Measurements from ENCODE around the gene SECISBP2. TPM values are rescaled to one million over a fixed set of nuclear protein-coding genes. Genes with fewer than 3 reads are reported as not detected.
A peak's percentile ranks its signal among the peaks of the same experiment; 100 is the strongest.

SECISBP2 gene
- total and polyA plus RNA-seq, 4 donors, result 26.6 to 112 (median 43.0) TPM

DNA sequence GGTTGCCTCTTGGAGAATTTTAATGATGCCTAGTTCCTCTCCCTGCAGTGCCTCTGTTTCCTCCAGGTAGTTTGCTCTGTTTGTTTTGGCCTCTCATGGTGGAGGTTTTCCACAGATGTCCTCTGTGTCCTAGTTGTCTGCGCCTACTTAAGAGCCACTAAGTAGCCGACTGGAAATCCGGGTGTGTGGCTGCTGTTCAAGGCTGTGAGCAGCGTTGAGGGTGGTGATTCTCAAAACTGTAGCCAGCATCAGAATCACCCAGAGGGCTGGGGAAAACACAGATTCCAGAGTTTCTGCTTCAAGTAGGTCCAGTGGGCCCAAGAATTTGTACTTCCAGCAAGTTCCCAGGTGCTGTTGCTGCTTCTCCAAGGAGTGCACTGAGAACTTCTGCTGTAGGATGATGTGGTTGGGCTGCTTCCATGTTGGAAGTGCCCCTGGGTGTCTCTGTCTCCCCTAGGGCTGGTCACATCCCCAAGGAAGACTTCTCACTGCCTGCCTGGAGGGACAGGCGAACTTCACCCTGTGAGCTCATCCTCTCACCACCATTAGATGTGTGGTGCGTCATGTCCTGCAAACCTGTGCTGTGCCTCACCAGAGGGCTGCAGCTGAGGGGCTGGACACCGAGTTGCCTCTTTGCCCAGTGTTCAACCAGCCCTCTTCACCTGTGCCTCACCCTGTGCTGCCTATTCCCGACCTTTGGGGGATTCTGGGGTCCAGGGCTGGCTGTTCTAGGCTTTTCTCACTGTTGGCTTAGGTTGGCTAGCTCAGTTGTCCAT lies 34.8 kb downstream of the SECISBP2 start:
- no peak for DNase-seq
- Histone ChIP-seq H3K4me3 (no peak overlapping the region), H3K27ac (ENCODE audit: low read depth in 1 of 2, low read length in 1 of 2) (no peak overlapping the region), H3K27me3 (ENCODE audit: control insufficient read depth in 3 of 3, insufficient read depth in 3 of 3, low read length in 2 of 3) (no peaks in the 10 kb centered on the region), H3K4me1 (ENCODE audit: control insufficient read depth in 5 of 5, insufficient read depth in 5 of 5, low read length in 5 of 5) (peaks cover 0 to 3% (median 0%) of the 10 kb centered on the region in 5 donors), H3K9me3 (ENCODE audit: control insufficient read depth in 4 of 4, insufficient read depth in 3 of 4, low read length in 3 of 4) (no peaks in the 10 kb centered on the region), H3K36me3 (ENCODE audit: control insufficient read depth in 4 of 4, insufficient read depth in 4 of 4, low read length in 4 of 4) (peaks cover 37 to 77% (median 70%) of the 10 kb centered on the region in 4 donors), H3K9ac (ENCODE audit: insufficient read depth in 1 of 2, low read length in 2 of 2) (no peak overlapping the region)
- TF ChIP-seq, protein P1, sequence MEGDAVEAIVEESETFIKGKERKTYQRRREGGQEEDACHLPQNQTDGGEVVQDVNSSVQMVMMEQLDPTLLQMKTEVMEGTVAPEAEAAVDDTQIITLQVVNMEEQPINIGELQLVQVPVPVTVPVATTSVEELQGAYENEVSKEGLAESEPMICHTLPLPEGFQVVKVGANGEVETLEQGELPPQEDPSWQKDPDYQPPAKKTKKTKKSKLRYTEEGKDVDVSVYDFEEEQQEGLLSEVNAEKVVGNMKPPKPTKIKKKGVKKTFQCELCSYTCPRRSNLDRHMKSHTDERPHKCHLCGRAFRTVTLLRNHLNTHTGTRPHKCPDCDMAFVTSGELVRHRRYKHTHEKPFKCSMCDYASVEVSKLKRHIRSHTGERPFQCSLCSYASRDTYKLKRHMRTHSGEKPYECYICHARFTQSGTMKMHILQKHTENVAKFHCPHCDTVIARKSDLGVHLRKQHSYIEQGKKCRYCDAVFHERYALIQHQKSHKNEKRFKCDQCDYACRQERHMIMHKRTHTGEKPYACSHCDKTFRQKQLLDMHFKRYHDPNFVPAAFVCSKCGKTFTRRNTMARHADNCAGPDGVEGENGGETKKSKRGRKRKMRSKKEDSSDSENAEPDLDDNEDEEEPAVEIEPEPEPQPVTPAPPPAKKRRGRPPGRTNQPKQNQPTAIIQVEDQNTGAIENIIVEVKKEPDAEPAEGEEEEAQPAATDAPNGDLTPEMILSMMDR (IDR thresholded peaks at IDR 0.05; ENCODE audit: control extremely low read depth, extremely low read depth), result no peak
- 88 to 93% methylated on average over 8 of the region's 8 CpGs for WGBS, 2 donors
- no peak for ATAC-seq (ENCODE audit: insufficient read depth, low FRiP score)

DNA sequence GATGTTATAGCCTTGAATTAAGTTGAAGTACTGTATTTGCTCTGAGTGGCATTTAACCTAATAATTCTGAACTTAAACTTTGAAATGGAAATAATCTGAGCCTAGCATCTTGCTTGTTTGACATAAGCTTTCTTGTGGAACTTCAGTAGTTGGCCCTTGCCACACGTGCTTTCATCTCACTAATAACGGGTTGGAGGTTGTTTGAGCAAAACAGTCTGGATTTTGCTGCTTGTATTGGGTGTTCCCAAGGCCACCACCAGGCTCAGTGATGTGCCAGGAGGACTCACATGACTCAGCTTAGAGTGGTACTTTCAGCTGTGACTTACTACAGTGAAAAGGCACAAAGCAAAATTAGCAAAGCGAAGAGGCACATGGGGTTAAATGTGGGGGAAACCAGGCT lies 35.7 kb downstream of the SECISBP2 start:
- TF ChIP-seq, protein P1 (IDR thresholded peaks at IDR 0.05; ENCODE audit: control extremely low read depth, extremely low read depth), result no peak
- H3K36me3 ChIP-seq (ENCODE audit: control insufficient read depth in 4 of 4, insufficient read depth in 4 of 4, low read length in 4 of 4), result peaks cover 33 to 76% (median 69%) of the 10 kb centered on the region in 4 donors

DNA sequence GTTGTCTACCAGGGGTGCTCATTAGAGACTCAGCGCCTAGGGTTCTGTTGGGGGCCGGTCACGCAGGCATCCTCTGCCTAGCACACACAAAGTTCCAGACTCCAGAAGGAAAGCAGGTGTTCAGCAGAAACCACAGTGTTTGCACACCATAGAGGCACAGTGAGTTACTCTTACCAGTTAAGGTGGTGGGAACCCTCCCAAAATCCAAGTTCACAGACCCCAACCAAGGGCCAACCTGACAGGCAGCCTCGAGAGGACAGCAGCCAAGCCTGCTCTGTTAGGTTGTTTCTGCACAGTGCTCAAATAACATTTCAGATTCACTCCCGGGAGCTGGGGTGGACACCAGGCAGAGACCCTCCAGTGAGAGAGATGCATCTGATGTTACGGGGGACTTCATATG lies 36.2 kb downstream of the SECISBP2 start:
- H3K4me1 ChIP-seq (ENCODE audit: control insufficient read depth in 5 of 5, insufficient read depth in 5 of 5, low read length in 5 of 5), result peaks cover 0 to 3% (median 0%) of the 10 kb centered on the region in 5 donors
- TF ChIP-seq, protein P1 (IDR thresholded peaks at IDR 0.05; ENCODE audit: control extremely low read depth, extremely low read depth), result no peak
- H3K36me3 ChIP-seq (ENCODE audit: control insufficient read depth in 4 of 4, insufficient read depth in 4 of 4, low read length in 4 of 4), result peaks cover 35 to 75% (median 69%) of the 10 kb centered on the region in 4 donors

More for the DNA sequence above, 35.7 kb downstream of the SECISBP2 start:
- H3K9me3 ChIP-seq (ENCODE audit: control insufficient read depth in 4 of 4, insufficient read depth in 3 of 4, low read length in 3 of 4), result no peaks in the 10 kb centered on the region
- peaks cover 0 to 3% (median 0%) of the 10 kb centered on the region in 5 donors for H3K4me1 ChIP-seq (ENCODE audit: control insufficient read depth in 5 of 5, insufficient read depth in 5 of 5, low read length in 5 of 5)
- no peak overlapping the region for H3K9ac ChIP-seq (ENCODE audit: insufficient read depth in 1 of 2, low read length in 2 of 2)
- peak in 2 of 3 donors; percentile 33 to 54 for DNase-seq
- no peak overlapping the region for H3K4me3 ChIP-seq
- H3K27me3 ChIP-seq (ENCODE audit: control insufficient read depth in 3 of 3, insufficient read depth in 3 of 3, low read length in 2 of 3), result no peaks in the 10 kb centered on the region
- no peak for ATAC-seq (ENCODE audit: insufficient read depth, low FRiP score)
- WGBS, 2 donors, result 83 to 86% methylated on average over 3 of the region's 3 CpGs
- H3K27ac ChIP-seq (ENCODE audit: low read depth in 1 of 2, low read length in 1 of 2), result no peak overlapping the region

More for the DNA sequence above, 36.2 kb downstream of the SECISBP2 start:
- ATAC-seq (ENCODE audit: insufficient read depth, low FRiP score) (no peak), DNase-seq (no peak)
- H3K9me3 ChIP-seq (ENCODE audit: control insufficient read depth in 4 of 4, insufficient read depth in 3 of 4, low read length in 3 of 4), result no peaks in the 10 kb centered on the region
- no peak overlapping the region for H3K9ac ChIP-seq (ENCODE audit: insufficient read depth in 1 of 2, low read length in 2 of 2)
- no peak overlapping the region for H3K4me3 ChIP-seq
- no peak overlapping the region for H3K27ac ChIP-seq (ENCODE audit: low read depth in 1 of 2, low read length in 1 of 2)
- 97 to 99% methylated on average over 6 of the region's 6 CpGs for WGBS, 2 donors
- no peaks in the 10 kb centered on the region for H3K27me3 ChIP-seq (ENCODE audit: control insufficient read depth in 3 of 3, insufficient read depth in 3 of 3, low read length in 2 of 3)

All from lung (tissue), 12 donors.